Adrenal gland (tissue), 12 donors: ENCODE results near the gene ADAM21. TPM values are rescaled to one million over a fixed set of nuclear protein-coding genes. Genes with fewer than 3 reads are reported as not detected.
A peak's percentile ranks its signal among the peaks of the same experiment; 100 is the strongest.
"Not testable (repeated sequence)": the region's sequence is repeated elsewhere in the genome, so short reads cannot be mapped to it uniquely, and the experiment has no call there.

Experiments
- DNase-seq, 7 donors: peaks; one replicate each; pipeline ENCODE4 v3.0.0-alpha.2; 2019 to 2020
- H3K27ac ChIP-seq, 5 donors: fragments of 200-600 bp; sonication (generic) in 4 of 5; 1 replicate in 3 of 5; 2 replicates in 2 of 5; pipeline versions ENCODE4 v1.5.1 to v1.8.0; 2016 to 2020; ENCODE audit warnings: mild to moderate bottlenecking in 1 of 5
- H3K27me3 ChIP-seq: fragments of 200-600 bp; 2 replicates; pipeline ENCODE4 v1.8.0; 2021
- H3K36me3 ChIP-seq, 2 donors: fragments of 200-600 bp; replicated peaks in 1 of 2; 1 replicate in 1 of 2; 2 replicates in 1 of 2; pipeline versions ENCODE4 v1.5.1 to v1.8.0; 2018 to 2022
- H3K4me1 ChIP-seq, 2 donors: fragments of 200-600 bp; replicated peaks in 1 of 2; 1 replicate in 1 of 2; 2 replicates in 1 of 2; pipeline versions ENCODE4 v1.5.1 to v1.8.0; 2018 to 2021
- H3K4me3 ChIP-seq, 4 donors: fragments of 200-600 bp; sonication (generic) in 3 of 4; one replicate each; pipeline ENCODE4 v1.5.1; 2016 to 2018
- H3K9me3 ChIP-seq, 3 donors: fragments of 200-600 bp; sonication (generic) in 1 of 3; replicated peaks in 1 of 3; 1 replicate in 2 of 3; 2 replicates in 1 of 3; pipeline versions ENCODE4 v1.5.1 to v1.8.0; 2016 to 2021
- CTCF ChIP-seq, 6 experiments: fragments of 450-650 bp in 4 of 6; fragments of 200-600 bp in 2 of 6; sonication (generic) in 1 of 6; IDR thresholded peaks; 1 replicate in 5 of 6; 2 replicates in 1 of 6; pipeline versions ENCODE4 v1.5.1 to v1.8.0; 2016 to 2021; ENCODE audit warnings: antibody characterized with exemption in 6 of 6, mild to moderate bottlenecking in 2 of 6, moderate library complexity in 1 of 6
- POLR2A ChIP-seq, 2 donors: fragments of 450-650 bp; IDR thresholded peaks; one replicate each; pipeline ENCODE4 v1.6.1; 2017; ENCODE audit warnings: antibody characterized with exemption in 2 of 2, mild to moderate bottlenecking in 2 of 2, moderate library complexity in 1 of 2
- WGBS, 4 donors: extraction: QIAGEN DNeasy Blood & Tissue Kit in 2 of 4; methylation state at CpG; one replicate each; pipeline versions ENCODE4 v1.1.5 to v1.1.7; 2013 to 2017; 5-methylcytosine and 5-hydroxymethylcytosine counted together
- intact Hi-C, 2 donors: fragments of 100-400 bp; cut with DNase I; formaldehyde crosslinking; loops; one replicate each; pipeline versions ENCODE4 v1.14.1 to v1.15.0; 2022 to 2023
- polyA plus RNA-seq, 3 donors: library from polyadenylated mRNA; stranded (reverse); fragments of 200-250 nt in 2 of 3; fragments of 350-450 nt in 1 of 3; fragmentation: Illumina TruSeq in 1 of 3; extraction: RNeasy Lipid Tissue Mini Kit (QIAGEN cat#74804) in 1 of 3; gene quantifications; one replicate each; pipeline ENCODE4 v1.2.3, GENCODE V29; 2013 to 2014
- total RNA-seq, 9 donors: library from RNA; depleted of rRNA in 4 of 9; stranded (reverse); fragments of >200 nt in 4 of 9; fragments of 120-200 nt in 1 of 9; fragmentation: NEBNext Ultra II Directional in 1 of 9; extraction: Animal tissue kit (Norgen Biotek cat#: 25700) in 1 of 9; gene quantifications; one replicate each; pipeline versions ENCODE4 v1.1.0 to v1.2.4, GENCODE V29; 2013 to 2023
- donor health status: healthy with polysubstance abuse.
- donor health status: Bipolar disorder and iron deficiency.
- donor health status: DM: yes; HTN: yes; CAD: no.
- donor health status: DM: no; HTN: no; CAD: no.
- donor health status: DM: no; HTN: no; CAD: no.
- donor health status: DM: yes; HTN: yes; CAD: no.

The ADAM21 gene
- total and polyA plus RNA-seq, 12 donors = 0.10 to 2.3 (median 0.65) TPM; not detected in 2

DNA sequence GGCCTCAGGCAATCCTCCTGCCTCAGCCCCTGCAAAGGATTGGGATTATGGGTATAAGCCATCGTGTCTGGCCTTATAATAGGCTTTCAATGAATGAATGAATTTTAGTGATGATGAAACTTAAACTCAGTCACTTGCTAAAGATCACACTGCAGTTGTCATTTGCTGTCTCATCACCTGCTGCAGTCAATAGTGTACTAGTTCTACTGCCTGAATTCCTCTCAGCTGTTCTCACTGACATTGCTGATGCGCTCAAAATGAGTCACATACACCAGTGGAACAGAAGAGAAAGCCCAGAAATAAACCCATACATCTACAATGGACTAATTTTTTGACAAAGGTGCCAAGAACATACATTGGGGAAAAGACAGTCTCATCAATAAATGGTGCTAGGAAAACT, 29.4 kb upstream of the ADAM21 start:
- H3K27ac ChIP-seq = no peak overlapping the region
- no peak overlapping the region for H3K4me3 ChIP-seq
- H3K9me3 ChIP-seq = no peaks in the 10 kb centered on the region
- peaks cover 0 to under 1% of the 10 kb centered on the region in 2 donors for H3K4me1 ChIP-seq
- no peaks in the 10 kb centered on the region for H3K27me3 ChIP-seq
- intact Hi-C loops = no loop called here
- TF ChIP-seq POLR2A (IDR thresholded peaks at IDR 0.05) = no peak
- TF ChIP-seq CTCF (IDR thresholded peaks at IDR 0.05) = no peak
- 83 to 93% (median 88%) methylated on average over 2 of the region's 2 CpGs for WGBS, 4 donors
- DNase-seq = no peak
- no peaks in the 10 kb centered on the region for H3K36me3 ChIP-seq

- Histone ChIP-seq H3K4me3 (no peak overlapping the region), H3K27me3 (no peaks in the 10 kb centered on the region), H3K9me3 (no peaks in the 10 kb centered on the region), H3K36me3 (no peaks in the 10 kb centered on the region), H3K27ac (no peak overlapping the region), H3K4me1 (no peaks in the 10 kb centered on the region)
- intact Hi-C loops = no loop called here
- TF ChIP-seq CTCF (IDR thresholded peaks at IDR 0.05) = no peak
- TF ChIP-seq POLR2A (IDR thresholded peaks at IDR 0.05) = no peak
- peak in 1 of 7 donors; percentile 23 for DNase-seq
- 0 to 7% (median 5%) methylated on average over 1 of the region's 1 CpG for WGBS, 4 donors
These were observed 26.6 kb upstream of the ADAM21 start for GRCh38 chr14:70425354-70425753.

GRCh38 chr14:70426555-70426954, 25.4 kb upstream of the ADAM21 start:
- DNase-seq, H3K27ac ChIP-seq, H3K9me3 ChIP-seq, H3K4me3 ChIP-seq, H3K4me1 ChIP-seq, intact Hi-C loops, H3K36me3 ChIP-seq, H3K27me3 ChIP-seq: not testable (repeated sequence)
- 65 to 76% (median 70%) methylated on average over 4 of the region's 4 CpGs for WGBS, 4 donors

GRCh38 chr14:70436867-70437266, 15.1 kb upstream of the ADAM21 start:
- no peak for DNase-seq
- Histone ChIP-seq H3K27ac (no peak overlapping the region), H3K4me3 (no peak overlapping the region), H3K36me3 (no peaks in the 10 kb centered on the region), H3K9me3 (peaks cover 0 to 5% (median 0%) of the 10 kb centered on the region in 3 donors), H3K27me3 (no peaks in the 10 kb centered on the region), H3K4me1 (no peaks in the 10 kb centered on the region)
- 38 to 51% (median 44%) methylated on average over 4 of the region's 4 CpGs for whole genome bisulfite sequencing, 4 donors
- intact Hi-C loops = no loop called here
- no peak for TF ChIP-seq POLR2A (IDR thresholded peaks at IDR 0.05)
- no peak for TF ChIP-seq CTCF (IDR thresholded peaks at IDR 0.05)

GRCh38 chr14:70441641-70442040, 10.3 kb upstream of the ADAM21 start:
- WGBS, 4 donors = 68 to 75% (median 75%) methylated on average over 3 of the region's 3 CpGs
- H3K4me1 ChIP-seq = no peaks in the 10 kb centered on the region
- no peaks in the 10 kb centered on the region for H3K36me3 ChIP-seq
- no peak overlapping the region for H3K27ac ChIP-seq
- H3K9me3 ChIP-seq = peaks cover 0 to 12% (median 0%) of the 10 kb centered on the region in 3 donors
- H3K27me3 ChIP-seq = no peaks in the 10 kb centered on the region
- DNase-seq = no peak
- intact Hi-C loops = no loop called here
- H3K4me3 ChIP-seq = no peak overlapping the region
- TF ChIP-seq POLR2A (IDR thresholded peaks at IDR 0.05) = no peak
- TF ChIP-seq CTCF (IDR thresholded peaks at IDR 0.05) = no peak
